Neural progenitor cell (in vitro differentiated cells): ENCODE measurements around the gene DMXL2. TPM values are rescaled to one million over a fixed set of nuclear protein-coding genes. Genes with fewer than 3 reads are reported as not detected.
"Not testable (repeated sequence)": the region's sequence is repeated elsewhere in the genome, so short reads cannot be mapped to it uniquely, and the experiment has no call there.

Source experiments
- DNase-seq: peaks from one replicate; pipeline ENCODE4 v3.0.0-alpha.2; 2016; ENCODE audit warnings: low spot score
- H2AFZ ChIP-seq: fragments of 200-600 bp; sonication (generic); replicated peaks from 2 replicates; pipeline ENCODE4 v1.6.1; 2016; ENCODE audit warnings: antibody characterized with exemption
- H3F3A ChIP-seq: fragments of 200-600 bp; sonication (generic); 2 replicates; pipeline ENCODE4 v1.6.1; 2016; ENCODE audit warnings: antibody characterized with exemption, low read depth
- H3K27ac ChIP-seq: fragments of 200-600 bp; sonication (generic); 2 replicates; pipeline ENCODE4 v1.5.1; 2016; ENCODE audit warnings: mild to moderate bottlenecking
- H3K27me3 ChIP-seq: fragments of 200-600 bp; sonication (generic); 2 replicates; pipeline ENCODE4 v1.6.1; 2016; ENCODE audit warnings: mild to moderate bottlenecking, moderate library complexity
- H3K36me3 ChIP-seq: fragments of 200-600 bp; sonication (generic); 2 replicates; pipeline ENCODE4 v1.5.1; 2016
- H3K4me1 ChIP-seq: fragments of 200-600 bp; sonication (generic); 2 replicates; pipeline ENCODE4 v1.6.1; 2016; ENCODE audit warnings: mixed run types
- H3K4me2 ChIP-seq: fragments of 200-600 bp; sonication (generic); 2 replicates; pipeline ENCODE4 v1.6.1; 2016
- H3K4me3 ChIP-seq: fragments of 200-600 bp; sonication (generic); 2 replicates; pipeline ENCODE4 v1.5.1; 2016
- H3K79me2 ChIP-seq: fragments of 200-600 bp; sonication (generic); 2 replicates; pipeline ENCODE4 v1.6.1; 2016; ENCODE audit warnings: low read depth
- H3K9ac ChIP-seq: fragments of 200-600 bp; sonication (generic); 2 replicates; pipeline ENCODE4 v1.6.1; 2016
- H3K9me3 ChIP-seq: fragments of 200-600 bp; sonication (generic); 2 replicates; pipeline ENCODE4 v1.5.1; 2016; ENCODE audit warnings: low read depth
- H4K20me1 ChIP-seq: fragments of 200-600 bp; sonication (generic); 2 replicates; pipeline ENCODE4 v1.6.1; 2016; ENCODE audit warnings: low read depth
- H3K27ac Mint-ChIP-seq: 3 replicates; pipeline ENCODE4 v1.8.0; 2021; ENCODE audit warnings: mixed read lengths
- H3K27me3 Mint-ChIP-seq: 2 replicates; pipeline ENCODE4 v1.8.0; 2022; ENCODE audit warnings: low read depth, mild to moderate bottlenecking, inconsistent platforms, moderate library complexity, mixed read lengths; ENCODE audit not compliant: insufficient read depth
- H3K36me3 Mint-ChIP-seq: 3 replicates; pipeline ENCODE4 v1.8.0; 2021; ENCODE audit warnings: mixed read lengths
- H3K4me1 Mint-ChIP-seq: 3 replicates; pipeline ENCODE4 v1.8.0; 2021; ENCODE audit warnings: mixed read lengths
- H3K4me3 Mint-ChIP-seq: 3 replicates; pipeline ENCODE4 v1.8.0; 2021; ENCODE audit warnings: mild to moderate bottlenecking, moderate library complexity, mixed read lengths
- H3K9me3 Mint-ChIP-seq: 3 replicates; pipeline ENCODE4 v1.8.0; 2020; ENCODE audit warnings: mixed read lengths
- CTCF ChIP-seq: fragments of 200-600 bp; sonication (generic); IDR thresholded peaks from 2 replicates; pipeline ENCODE4 v1.5.1; 2017; ENCODE audit warnings: antibody characterized with exemption, mild to moderate bottlenecking
- EZH2 ChIP-seq: fragments of 200-600 bp; sonication (generic); IDR thresholded peaks from 2 replicates; pipeline ENCODE4 v1.6.1; 2017; ENCODE audit warnings: antibody characterized with exemption, mild to moderate bottlenecking, moderate library complexity
- EZH2phosphoT487 ChIP-seq: fragments of 200-600 bp; sonication (generic); IDR thresholded peaks from 2 replicates; pipeline ENCODE4 v1.6.1; 2017; ENCODE audit warnings: antibody characterized with exemption
- total RNA-seq: library from RNA; depleted of rRNA; stranded (reverse); fragments of >200 nt; gene quantifications from 2 replicates; pipeline ENCODE4 v1.2.3, GENCODE V29; 2015; ENCODE audit warnings: low replicate concordance

DMXL2 gene
- total RNA-seq, 1 donor from 2014 or later, result 124 TPM

GRCh38 chr15:51576286-51576850 lies 46.2 kb downstream of the DMXL2 start:
- no peaks in the 10 kb centered on the region for H3K36me3 ChIP-seq
- H3K9me3 ChIP-seq, result no peaks in the 10 kb centered on the region
- H3K9me3 Mint-ChIP-seq, result peaks cover 11% of the 10 kb centered on the region
- H4K20me1 ChIP-seq, result no peaks in the 10 kb centered on the region
- H3K4me1 Mint-ChIP-seq, result no peaks in the 10 kb centered on the region
- no peak overlapping the region for H2AFZ ChIP-seq
- no peaks in the 10 kb centered on the region for H3F3A ChIP-seq
- no peak overlapping the region for H3K9ac ChIP-seq
- H3K27me3 ChIP-seq, result no peaks in the 10 kb centered on the region
- TF ChIP-seq EZH2phosphoT487 (no peak), CTCF (no peak), EZH2 (no peak)
- peaks cover 6% of the 10 kb centered on the region for H3K4me1 ChIP-seq
- peaks cover 11% of the 10 kb centered on the region for H3K36me3 Mint-ChIP-seq
- no peak for DNase-seq
- H3K27ac Mint-ChIP-seq, result no peak overlapping the region
- H3K4me3 ChIP-seq, result no peak overlapping the region
- no peak overlapping the region for H3K4me3 Mint-ChIP-seq
- no peaks in the 10 kb centered on the region for H3K27me3 Mint-ChIP-seq
- no peak overlapping the region for H3K27ac ChIP-seq
- peaks cover 11% of the 10 kb centered on the region for H3K79me2 ChIP-seq
- no peak overlapping the region for H3K4me2 ChIP-seq

- no peaks in the 10 kb centered on the region for H3K27me3 Mint-ChIP-seq
- no peaks in the 10 kb centered on the region for H3F3A ChIP-seq
- H3K9me3 ChIP-seq, result no peaks in the 10 kb centered on the region
- no peak for DNase-seq
- H3K4me1 Mint-ChIP-seq, result no peaks in the 10 kb centered on the region
- peaks cover 11% of the 10 kb centered on the region for H3K79me2 ChIP-seq
- H3K4me3 ChIP-seq, result no peak overlapping the region
- H3K4me2 ChIP-seq, result no peak overlapping the region
- H3K9me3 Mint-ChIP-seq, result peaks cover 15% of the 10 kb centered on the region
- no peak overlapping the region for H3K27ac ChIP-seq
- no peaks in the 10 kb centered on the region for H3K36me3 ChIP-seq
- no peak overlapping the region for H3K4me3 Mint-ChIP-seq
- no peak overlapping the region for H3K27ac Mint-ChIP-seq
- peaks cover 4% of the 10 kb centered on the region for H3K4me1 ChIP-seq
- TF ChIP-seq EZH2 (no peak), EZH2phosphoT487 (no peak), CTCF (no peak)
- peaks cover 13% of the 10 kb centered on the region for H3K36me3 Mint-ChIP-seq
- no peak overlapping the region for H2AFZ ChIP-seq
- no peaks in the 10 kb centered on the region for H3K27me3 ChIP-seq
- no peak overlapping the region for H3K9ac ChIP-seq
- no peaks in the 10 kb centered on the region for H4K20me1 ChIP-seq
Observed at GRCh38 chr15:51575775-51576174, 46.8 kb downstream of the DMXL2 start.

GRCh38 chr15:51573352-51573751 lies 49.2 kb downstream of the DMXL2 start:
- DNase-seq, H2AFZ ChIP-seq, H3K27me3 ChIP-seq, H3K27ac Mint-ChIP-seq, H3K9ac ChIP-seq, H3K27ac ChIP-seq, H3K4me2 ChIP-seq, H3K4me1 ChIP-seq, H3K36me3 ChIP-seq, H3F3A ChIP-seq, H3K4me1 Mint-ChIP-seq, H3K4me3 Mint-ChIP-seq, H3K27me3 Mint-ChIP-seq, H4K20me1 ChIP-seq, H3K4me3 ChIP-seq, H3K9me3 ChIP-seq: not testable (repeated sequence)
- H3K9me3 Mint-ChIP-seq, result peaks cover 21% of the 10 kb centered on the region
- H3K79me2 ChIP-seq, result peaks cover 11% of the 10 kb centered on the region
- peaks cover 13% of the 10 kb centered on the region for H3K36me3 Mint-ChIP-seq

- H3K27me3 ChIP-seq, H3K27me3 Mint-ChIP-seq, H3K4me3 Mint-ChIP-seq, H2AFZ ChIP-seq, H3K4me1 ChIP-seq, H3K9ac ChIP-seq, H4K20me1 ChIP-seq, H3K36me3 ChIP-seq, H3F3A ChIP-seq, H3K9me3 ChIP-seq, H3K4me3 ChIP-seq, H3K27ac ChIP-seq, H3K27ac Mint-ChIP-seq, H3K4me1 Mint-ChIP-seq: not testable (repeated sequence)
- Histone ChIP-seq H3K79me2 (peaks cover 11% of the 10 kb centered on the region), H3K4me2 (peak overlapping the region; percentile 27)
- Mint-ChIP-seq H3K9me3 (peaks cover 21% of the 10 kb centered on the region), H3K36me3 (peaks cover 12% of the 10 kb centered on the region)
- DNase-seq, result peak; percentile 2
Observed at GRCh38 chr15:51568939-51569784, 53.4 kb downstream of the DMXL2 start.
